Non-pigmented ciliary epithelial cell (primary cell): ENCODE results near the gene ZDHHC14.

ENCODE experiments used
- DNase-seq: peaks from one replicate; pipeline ENCODE4 v3.0.0-alpha.2; 2010; ENCODE audit warnings: low read depth

Gene ZDHHC14

GRCh38 chr6:157625764-157626163 is 244.8 kb downstream of the ZDHHC14 start:
- DNase-seq, result no peak

GRCh38 chr6:157627195-157627966 is 246.4 kb downstream of the ZDHHC14 start:
- DNase-seq, result no peak

GRCh38 chr6:157628463-157628862 is 247.5 kb downstream of the ZDHHC14 start:
- no peak for DNase-seq

- DNase-seq, result peak; percentile 8
Measured at GRCh38 chr6:157629220-157629619, 248.2 kb downstream of the ZDHHC14 start.

GRCh38 chr6:157630463-157631080 is 249.6 kb downstream of the ZDHHC14 start:
- no peak for DNase-seq

GRCh38 chr6:157631412-157631811 is 250.4 kb downstream of the ZDHHC14 start:
- DNase-seq, result no peak

- no peak for DNase-seq
Measured at GRCh38 chr6:157631838-157632614, 251.0 kb downstream of the ZDHHC14 start.

GRCh38 chr6:157632821-157633220 is 251.8 kb downstream of the ZDHHC14 start:
- DNase-seq, result peak; percentile 51

- DNase-seq, result no peak
Measured at GRCh38 chr6:157634546-157634945, 253.6 kb downstream of the ZDHHC14 start.

- no peak for DNase-seq
Measured at GRCh38 chr6:157635388-157636244, 254.6 kb downstream of the ZDHHC14 start.

GRCh38 chr6:157637516-157637915 is 256.5 kb downstream of the ZDHHC14 start:
- no peak for DNase-seq

- DNase-seq, result no peak
Measured at GRCh38 chr6:157637941-157638662, 257.1 kb downstream of the ZDHHC14 start.

- DNase-seq, result no peak
Measured at GRCh38 chr6:157638779-157639178, 257.8 kb downstream of the ZDHHC14 start.

- no peak for DNase-seq
Measured at GRCh38 chr6:157640746-157641451, 259.9 kb downstream of the ZDHHC14 start.

- DNase-seq, result no peak
Measured at GRCh38 chr6:157641837-157642236, 260.8 kb downstream of the ZDHHC14 start.

GRCh38 chr6:157642736-157643135 is 261.7 kb downstream of the ZDHHC14 start:
- DNase-seq, result no peak

- no peak for DNase-seq
Measured at GRCh38 chr6:157644043-157644810, 263.2 kb downstream of the ZDHHC14 start.

- DNase-seq, result no peak
Measured at GRCh38 chr6:157645201-157645795, 264.3 kb downstream of the ZDHHC14 start.

- DNase-seq, result no peak
Measured at GRCh38 chr6:157646012-157646411, 265.0 kb downstream of the ZDHHC14 start.
